Measurements from ENCODE around the gene DPY19L2. TPM values are rescaled to one million over a fixed set of nuclear protein-coding genes. Genes with fewer than 3 reads are reported as not detected.

Gene DPY19L2
- total RNA-seq, 1 experiment from 2014 or later: 1.3 TPM

GRCh38 chr12:63525831-63526230 is 142.5 kb downstream of the DPY19L2 start:
- no peak for DNase-seq
- Histone ChIP-seq H3K4me3 (ENCODE audit: insufficient read depth, low read depth, low read length) (no peak overlapping the region), H3K27me3 (ENCODE audit: control insufficient read depth, insufficient read depth, low read length) (no peaks in the 10 kb centered on the region), H3K36me3 (replicated peaks; ENCODE audit: control insufficient read depth, insufficient read depth, low read length) (no peaks in the 10 kb centered on the region)

GRCh38 chr12:63521706-63522105 is 146.6 kb downstream of the DPY19L2 start:
- no peak overlapping the region for H3K4me3 ChIP-seq (ENCODE audit: insufficient read depth, low read depth, low read length)
- DNase-seq: no peak
- H3K36me3 ChIP-seq (replicated peaks; ENCODE audit: control insufficient read depth, insufficient read depth, low read length): no peaks in the 10 kb centered on the region
- no peaks in the 10 kb centered on the region for H3K27me3 ChIP-seq (ENCODE audit: control insufficient read depth, insufficient read depth, low read length)

Other genes starting within 250 kb of the DPY19L2 start
- gene RXYLT1, start 111.4 kb upstream of the DPY19L2 start, total RNA-seq (2014; rRNA removed; shearing (Covaris generic)): 16.3 and 16.6 TPM in 2 replicates
- 0.92 and 0.97 TPM in 2 replicates for gene SRGAP1, start 176.2 kb upstream of the DPY19L2 start, total RNA-seq (2014; rRNA removed; shearing (Covaris generic))